GM12892 (cell line): ENCODE measurements around the gene SLC9A9.

Experiments
- POLR2AphosphoS5 ChIP-seq: IDR thresholded peaks from 2 replicates; pipeline ENCODE4 v1.6.1; 2011; ENCODE audit warnings: low read depth, low read length, control low read depth
- TAF1 ChIP-seq: IDR thresholded peaks from 2 replicates; pipeline ENCODE4 v1.6.1; 2011; ENCODE audit warnings: low read depth, mild to moderate bottlenecking, control low read depth, low read length, borderline replicate concordance

- TF ChIP-seq POLR2AphosphoS5 (no peak), TAF1 (no peak)
These were observed 372.3 kb downstream of the SLC9A9 start for GRCh38 chr3:143475981-143476380.
